ENCODE measurements around the gene MYCN.

GRCh38 chr2:15918761-15919356 is 21.5 kb upstream of the MYCN start:
- TF ChIP-seq CTCF (IDR thresholded peaks at IDR 0.05): no peak
- TF ChIP-seq POLR2A (IDR thresholded peaks at IDR 0.05): no peak

All from esophagus squamous epithelium (tissue), 4 donors.